D341Med (cell line): Measurements from ENCODE around the gene PIR.

Experiments
- DNase-seq: peaks from one replicate; pipeline ENCODE4 v3.0.0; 2012; ENCODE audit warnings: low spot score

PIR gene

DNA sequence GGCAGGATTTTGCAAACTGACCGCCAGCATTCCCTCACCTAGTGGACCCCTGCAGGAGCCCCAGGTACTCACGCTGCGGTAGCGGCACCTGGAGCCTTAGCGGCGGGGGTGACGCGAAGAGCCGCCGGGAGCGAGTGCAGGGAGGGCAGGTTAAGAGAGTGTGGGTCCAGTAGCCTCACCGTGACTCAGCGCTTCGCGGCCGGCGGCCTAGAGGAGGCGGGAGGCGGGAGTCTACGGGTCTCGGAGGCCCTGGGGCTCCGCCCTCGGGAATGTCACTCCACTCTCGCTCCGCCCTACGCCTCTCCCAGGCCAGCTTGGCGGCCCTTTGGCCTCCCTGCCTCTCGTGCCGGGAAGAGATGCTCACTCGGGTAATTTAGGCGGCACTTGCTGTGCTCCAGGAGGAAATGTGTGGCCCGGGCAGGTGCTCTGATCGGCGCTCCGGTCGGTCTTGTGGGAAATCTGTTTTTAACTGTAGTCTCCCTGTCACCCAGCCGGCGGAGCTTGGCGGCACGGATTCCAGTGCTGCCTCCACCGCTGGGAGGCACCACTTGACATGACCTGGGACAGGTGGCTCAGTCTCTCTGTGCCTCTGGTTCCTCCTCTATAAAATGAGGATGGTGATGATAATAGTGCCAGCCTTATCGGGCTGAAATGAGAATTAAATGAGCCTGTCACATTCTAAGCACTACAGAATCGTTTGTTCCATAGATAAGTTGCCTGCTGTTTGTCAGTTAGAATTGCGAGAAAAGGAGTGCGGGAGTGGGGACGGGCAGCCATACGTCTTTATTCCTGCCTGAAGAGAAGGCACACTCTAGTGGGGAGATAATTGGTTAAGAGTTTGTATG, at the start of gene PIR:
Gene PIR (minus strand): TSS at position 216 of the 845 bp plus-strand sequence. CDS start 2,076 bp downstream, outside the sequence.
- peak; percentile 85 for DNase-seq

DNA sequence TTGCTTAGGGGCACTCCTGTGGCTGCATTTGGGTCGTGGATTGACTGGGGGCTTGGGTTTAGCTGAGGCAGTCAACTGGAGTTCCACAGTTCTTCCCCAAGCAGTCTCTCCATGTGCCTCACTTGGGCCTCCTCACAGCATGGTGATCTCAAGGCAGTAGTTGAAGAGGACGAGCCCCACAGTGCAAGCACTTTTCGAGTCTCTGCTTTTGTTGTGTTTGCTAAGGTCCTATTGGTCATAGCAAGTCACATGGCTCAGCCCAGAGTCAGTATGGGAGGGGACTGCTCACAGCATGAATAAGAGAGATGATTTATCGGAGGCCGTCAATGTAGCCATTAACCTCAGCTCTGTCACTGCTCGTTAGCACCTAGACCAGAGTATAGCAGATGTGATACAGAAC, 37.2 kb upstream of the PIR start:
- DNase-seq = no peak

DNA sequence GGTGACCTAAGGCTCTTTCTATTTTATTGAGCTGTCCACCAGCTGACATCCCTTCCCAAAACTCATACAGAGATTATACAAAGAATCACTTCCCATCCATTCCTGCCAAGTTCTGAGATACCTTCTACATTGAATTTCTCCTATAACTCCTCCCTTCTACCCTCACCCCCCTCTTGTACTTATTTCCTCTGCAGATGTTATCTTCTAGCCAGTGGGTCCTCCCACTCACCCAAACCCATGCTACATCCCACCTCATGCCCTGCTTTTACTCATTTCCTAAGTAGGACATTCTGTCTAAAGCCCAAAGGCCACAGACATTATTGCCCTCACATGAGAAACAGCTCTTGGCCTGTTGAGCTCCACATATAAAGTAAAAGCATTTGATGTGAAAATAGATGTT, 36.0 kb upstream of the PIR start:
- no peak for DNase-seq

DNA sequence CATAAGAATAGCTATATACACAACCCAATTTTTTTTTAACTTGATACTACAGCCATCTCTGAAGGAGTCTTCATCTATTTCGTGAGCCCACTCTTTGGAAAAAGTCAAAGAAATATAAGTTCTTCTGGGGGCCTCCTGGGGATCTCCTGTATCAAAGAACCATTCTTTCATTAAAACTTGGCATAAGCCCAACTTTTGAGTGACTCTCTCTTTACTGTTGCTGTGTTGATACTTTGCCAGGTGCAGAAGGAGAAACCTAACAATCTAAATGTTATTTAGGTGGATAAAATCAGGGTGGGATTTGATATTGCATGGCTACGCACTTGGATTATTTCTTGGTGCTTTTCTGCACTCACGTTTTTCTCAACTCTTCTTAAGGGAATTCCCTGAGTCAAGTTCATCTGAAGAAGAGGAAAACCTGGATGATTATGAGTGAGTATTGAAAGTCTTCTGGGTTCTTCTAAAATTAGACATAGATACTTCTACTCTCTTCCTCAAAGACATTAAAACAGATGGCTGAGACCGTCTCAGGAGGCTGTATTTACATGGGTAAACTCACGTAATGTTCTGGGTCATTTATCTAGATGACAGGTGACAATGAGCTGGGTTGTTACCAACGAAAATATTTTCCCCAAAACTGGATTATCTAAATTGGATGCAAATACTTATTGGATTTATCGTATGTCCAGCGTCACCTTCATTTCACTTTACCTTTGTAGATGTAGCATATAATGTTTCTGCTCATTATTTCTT, 32.7 kb upstream of the PIR start:
- DNase-seq = no peak

DNA sequence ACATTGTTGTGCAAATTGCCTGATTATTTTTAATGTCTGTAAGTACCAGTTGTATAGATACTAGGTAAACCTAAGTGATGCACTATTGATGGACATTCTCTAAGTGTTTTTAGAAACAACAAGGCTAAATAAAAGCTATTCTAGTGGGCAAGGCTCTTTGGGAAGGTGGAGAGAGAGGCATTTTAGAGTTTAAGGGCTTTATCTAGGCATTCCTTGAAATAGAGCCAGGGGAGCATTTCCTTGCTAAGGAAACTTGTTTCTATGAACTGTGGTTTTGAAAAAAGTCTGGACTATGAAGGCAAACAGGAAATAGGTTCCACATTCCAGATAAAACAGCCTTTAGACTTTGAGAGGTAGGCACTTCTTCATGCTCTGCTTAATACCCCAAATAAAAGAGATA, 31.3 kb upstream of the PIR start:
- DNase-seq = no peak

DNA sequence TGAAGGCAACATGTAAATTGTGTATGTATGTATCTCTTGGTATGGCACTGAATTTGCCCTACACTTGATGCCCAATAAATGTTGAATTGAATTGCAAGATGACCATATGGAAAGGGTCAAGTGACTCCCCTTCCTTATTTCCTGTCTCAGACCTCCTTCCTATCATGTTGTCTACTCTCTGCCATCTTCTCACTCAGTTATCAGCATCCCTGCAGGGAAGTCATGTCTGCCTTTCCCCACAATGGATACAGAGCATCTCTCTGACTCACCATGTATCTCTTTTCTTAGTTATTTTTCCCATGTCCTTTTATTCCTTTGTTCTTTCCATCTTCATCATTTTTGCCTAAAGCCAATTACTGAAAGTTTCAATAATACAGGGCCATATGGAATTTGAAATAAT, 30.0 kb upstream of the PIR start:
- DNase-seq = no peak

DNA sequence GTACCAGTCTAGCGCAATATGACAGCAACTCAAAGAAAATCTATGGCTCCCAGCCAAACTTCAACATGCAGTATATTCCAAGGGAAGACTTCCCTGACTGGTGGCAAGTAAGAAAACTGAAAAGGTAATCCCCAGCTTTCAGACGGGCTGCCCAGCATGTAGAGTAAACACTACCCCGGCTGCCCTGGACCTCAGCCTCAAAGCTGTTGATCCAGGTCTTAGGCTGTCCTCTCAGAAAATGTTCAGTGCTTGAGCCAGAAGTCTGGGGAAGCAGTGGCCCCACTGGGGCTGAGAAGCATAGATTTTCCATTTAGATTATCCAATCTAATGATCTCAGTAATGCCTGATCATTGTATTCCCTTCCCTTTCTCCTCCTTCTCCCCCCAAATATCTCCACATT, 29.3 kb upstream of the PIR start:
- no peak for DNase-seq

DNA sequence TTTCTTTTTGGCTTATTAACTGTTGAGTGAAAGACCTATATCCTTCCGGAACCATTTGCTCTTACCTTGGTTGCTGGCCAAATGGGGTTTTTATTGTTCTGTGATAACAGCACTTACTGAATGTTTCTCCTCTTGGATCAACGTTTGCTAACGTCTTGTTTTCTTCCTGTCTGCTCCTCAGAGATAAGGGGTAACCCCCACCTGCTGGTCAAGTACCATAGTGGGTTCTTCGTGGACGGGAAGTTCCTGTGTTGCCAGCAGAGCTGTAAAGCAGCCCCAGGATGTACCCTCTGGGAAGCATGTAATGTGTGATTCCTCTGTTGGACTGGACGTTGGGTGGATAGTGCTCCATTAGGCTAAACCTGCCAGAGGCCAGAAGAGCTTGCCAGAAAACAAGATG, 22.8 kb upstream of the PIR start:
- no peak for DNase-seq

DNA sequence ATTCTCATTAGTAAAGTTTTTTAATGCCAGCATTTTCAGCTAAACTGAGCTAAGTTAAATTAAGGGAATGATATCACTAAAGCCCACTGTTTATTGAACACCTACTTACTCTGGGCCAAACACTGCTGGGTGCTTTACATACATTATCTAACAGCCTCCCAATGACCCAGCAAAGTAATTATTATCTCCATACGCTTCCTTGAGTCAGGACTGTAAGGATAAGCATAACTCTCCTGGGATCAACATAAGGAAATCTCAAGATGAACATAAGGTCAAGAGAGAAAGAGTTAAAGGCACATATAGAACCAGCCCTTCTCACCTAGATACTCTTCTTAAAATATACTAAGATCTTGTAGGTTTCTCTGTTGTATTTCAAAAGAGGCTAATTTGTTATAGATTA, 21.1 kb upstream of the PIR start:
- no peak for DNase-seq

DNA sequence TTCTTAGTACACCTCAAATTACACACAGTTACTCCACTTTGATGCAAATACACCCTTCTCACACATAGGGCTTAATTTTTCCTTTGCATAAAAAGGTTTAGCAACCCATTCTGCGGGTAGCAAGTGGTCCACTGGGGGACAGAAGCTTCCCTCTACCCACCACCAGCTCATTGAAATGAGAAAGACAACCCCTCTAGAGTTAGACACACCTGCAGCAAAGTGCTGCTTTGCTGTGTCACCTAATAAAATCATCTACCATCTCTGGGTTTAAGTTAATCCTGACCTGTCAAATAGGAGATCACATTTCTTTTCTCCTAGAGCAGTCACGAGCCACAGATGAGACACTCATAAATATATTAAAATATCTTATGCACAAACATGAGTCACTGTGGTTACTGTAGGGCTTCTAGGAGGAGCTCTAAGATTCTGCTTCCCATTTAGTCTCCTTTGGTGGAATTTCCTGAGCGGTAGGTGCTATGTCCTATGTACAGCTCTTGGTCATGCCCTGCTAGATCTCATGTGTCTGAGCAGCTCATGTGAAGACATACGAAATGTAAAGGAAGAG, 19.4 kb upstream of the PIR start:
- DNase-seq = no peak

DNA sequence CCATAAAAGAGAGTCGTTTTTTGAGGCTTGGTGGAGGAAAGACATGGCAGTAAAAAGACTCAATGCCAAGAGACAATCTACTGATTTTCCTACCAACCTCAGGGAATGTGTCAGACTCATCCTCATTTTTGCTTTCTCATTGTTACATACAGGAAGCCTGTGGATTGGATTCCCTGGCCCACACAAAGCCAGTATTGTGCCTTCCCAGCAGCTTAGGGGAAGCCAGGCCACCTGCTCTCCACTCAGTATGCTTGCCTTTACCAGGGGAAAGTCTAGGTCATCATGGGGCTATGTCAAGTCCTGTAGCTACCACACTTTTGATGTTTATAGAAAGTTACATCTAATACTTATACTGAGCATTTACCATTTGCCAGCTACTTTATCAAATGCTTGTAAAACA, 18.4 kb upstream of the PIR start:
- DNase-seq = no peak

DNA sequence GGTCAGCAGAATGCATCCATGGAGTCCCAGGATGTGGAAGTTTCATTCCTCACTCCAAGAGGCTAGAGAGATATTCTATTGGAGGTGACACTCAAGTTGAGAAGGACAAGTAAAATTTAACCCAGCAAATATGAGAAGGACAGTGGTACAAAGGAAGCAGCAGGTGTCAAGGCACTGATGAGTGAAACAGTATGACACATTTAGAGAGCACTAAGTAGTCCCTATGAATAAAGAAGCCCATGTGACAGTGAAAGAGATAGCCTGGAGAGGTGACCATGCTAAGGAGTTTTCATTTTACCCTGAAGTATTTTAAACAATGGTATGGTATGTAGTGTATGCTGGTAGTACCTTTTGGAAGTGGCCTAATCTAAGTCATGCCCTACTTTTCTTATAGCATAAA, 16.7 kb upstream of the PIR start:
- DNase-seq = no peak

DNA sequence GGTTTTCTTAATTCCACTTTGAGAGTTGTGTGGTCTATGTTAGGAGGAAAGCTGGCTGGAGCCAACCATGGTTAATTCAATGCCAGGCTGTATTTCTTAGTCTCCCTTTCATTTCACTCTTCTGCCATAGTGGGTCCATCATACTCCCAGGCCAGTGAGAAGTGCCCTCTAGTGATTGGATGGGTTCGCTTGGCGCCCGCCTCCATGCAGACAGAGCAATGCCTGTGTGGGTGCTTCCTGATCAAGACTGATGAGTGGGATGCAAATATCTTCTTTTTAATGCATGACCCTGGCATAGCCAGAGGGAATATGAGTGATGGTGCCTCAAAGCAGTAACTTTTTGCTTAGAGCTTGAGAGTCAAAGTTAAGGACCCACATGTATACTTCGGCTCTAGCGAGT, 13.9 kb upstream of the PIR start:
- DNase-seq = no peak

DNA sequence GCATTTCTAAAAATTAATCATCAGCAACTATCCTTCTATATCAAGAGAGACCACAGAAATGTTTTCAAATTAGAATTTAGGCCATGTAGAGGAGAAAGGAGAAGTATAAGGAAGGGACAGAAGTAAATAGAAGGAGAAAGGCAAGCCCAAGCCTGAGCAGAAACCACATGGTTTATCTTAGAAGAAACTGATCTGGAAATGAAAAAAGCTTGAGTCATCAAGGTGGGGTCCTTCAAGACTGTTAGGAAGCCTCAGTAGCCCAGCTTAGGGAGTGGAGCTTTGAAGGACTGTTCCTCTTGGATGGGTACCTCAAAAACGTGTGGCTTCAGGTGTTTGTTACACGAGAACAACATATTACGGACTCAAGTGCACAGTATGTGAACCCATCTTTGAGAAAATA, 12.0 kb upstream of the PIR start:
- no peak for DNase-seq

DNA sequence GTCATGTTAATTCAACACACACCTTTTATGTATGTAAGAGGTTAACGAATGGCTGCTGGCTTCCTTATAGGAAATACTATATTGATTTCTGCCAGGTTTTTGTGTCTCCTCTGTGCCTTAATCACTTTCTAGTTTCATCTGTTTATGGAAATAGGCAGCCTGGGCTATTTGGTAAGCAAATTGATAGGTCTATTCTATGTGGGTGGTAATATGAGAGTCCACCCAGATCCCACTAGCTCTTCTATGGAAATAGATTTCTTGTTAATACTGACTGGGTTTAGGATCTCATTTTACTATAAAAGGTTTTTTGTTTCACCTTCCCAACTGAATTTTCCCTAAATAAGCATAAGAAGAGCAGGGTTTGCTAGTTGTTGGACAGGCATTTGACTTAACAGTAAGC, 11.5 kb upstream of the PIR start:
- no peak for DNase-seq

DNA sequence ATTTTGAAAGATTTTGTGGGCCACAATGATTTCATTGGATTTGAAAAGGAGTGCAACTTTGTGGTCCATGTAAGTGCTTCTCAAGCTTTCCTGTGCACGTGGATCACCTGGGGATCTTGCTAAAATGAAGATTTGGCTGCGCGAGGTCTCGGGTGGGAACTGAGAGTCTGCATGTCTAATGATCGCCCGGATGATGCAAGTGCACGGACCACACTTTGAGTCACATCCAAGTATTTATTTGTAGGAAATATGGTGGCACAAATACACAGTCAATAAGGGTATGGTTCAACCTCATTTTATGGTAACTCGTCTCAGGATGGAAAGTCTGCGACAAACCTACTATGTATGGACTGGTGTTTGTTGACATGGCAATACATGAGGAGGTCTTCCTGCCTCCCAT, 8.4 kb upstream of the PIR start:
- no peak for DNase-seq

DNA sequence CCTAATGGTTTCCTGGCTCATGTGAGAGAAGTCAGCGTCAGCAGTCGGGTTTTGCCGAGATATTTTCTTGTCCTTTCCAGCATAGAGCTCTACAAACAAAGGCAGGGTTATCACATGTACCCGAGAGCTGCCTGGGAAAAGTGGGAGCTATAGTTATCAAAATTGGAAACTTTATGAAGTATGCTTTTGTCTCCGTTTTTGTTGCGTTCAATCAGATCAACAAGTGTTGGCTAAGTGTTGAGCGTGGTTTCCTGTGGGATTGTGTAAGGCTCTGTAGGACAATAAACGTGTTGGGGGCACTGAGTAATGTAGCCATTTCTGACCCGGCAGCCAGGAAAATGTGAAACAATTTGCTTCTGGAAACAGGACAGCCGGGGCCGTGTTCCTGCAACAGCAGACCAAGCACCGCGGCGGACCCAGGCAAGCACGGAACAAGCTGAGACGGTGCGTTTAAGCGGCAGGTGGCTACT, 7.4 kb upstream of the PIR start, which contains the start of gene BMX:
Gene BMX (plus strand): TSS at position 311 of the 470 bp plus-strand sequence. CDS start 7,547 bp downstream, outside the sequence.
- DNase-seq = no peak

DNA sequence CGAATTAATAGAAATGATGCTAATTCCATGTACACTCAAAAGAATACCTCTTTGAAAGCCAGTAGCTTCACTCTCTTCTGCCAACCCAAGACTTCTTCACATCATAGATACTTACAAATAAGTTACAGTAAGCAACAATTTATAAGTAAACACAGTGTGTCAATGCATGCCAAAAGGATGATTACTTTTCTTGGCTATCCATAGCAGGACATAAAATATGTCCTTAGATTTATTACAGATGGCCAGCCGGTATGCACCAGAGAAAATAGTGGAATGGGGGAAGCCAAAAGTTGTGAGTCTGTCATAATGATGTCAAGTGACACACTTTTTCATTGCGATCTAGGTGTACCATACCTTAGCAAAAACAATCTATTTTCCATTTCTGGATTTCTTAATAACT, 6.8 kb upstream of the PIR start:
- no peak for DNase-seq

DNA sequence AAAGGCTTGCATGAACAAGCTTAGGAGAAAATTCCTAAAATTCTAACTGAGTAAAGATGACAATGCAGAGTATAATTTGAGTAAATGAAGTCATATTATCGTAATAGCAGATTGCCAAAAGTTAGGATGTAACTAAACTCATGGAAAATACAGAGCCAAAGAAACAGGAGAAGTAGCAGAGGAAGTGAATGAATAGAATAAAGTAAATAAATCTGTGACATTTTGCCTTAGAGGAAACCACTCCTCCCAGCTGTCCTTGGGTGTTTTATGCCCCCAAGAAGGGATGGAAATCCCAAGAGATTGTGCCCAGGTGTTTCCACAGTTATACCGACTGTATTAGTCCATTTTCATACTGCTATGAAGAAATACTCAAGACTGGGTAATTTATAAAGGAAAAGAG, 5.6 kb upstream of the PIR start:
- DNase-seq = no peak

DNA sequence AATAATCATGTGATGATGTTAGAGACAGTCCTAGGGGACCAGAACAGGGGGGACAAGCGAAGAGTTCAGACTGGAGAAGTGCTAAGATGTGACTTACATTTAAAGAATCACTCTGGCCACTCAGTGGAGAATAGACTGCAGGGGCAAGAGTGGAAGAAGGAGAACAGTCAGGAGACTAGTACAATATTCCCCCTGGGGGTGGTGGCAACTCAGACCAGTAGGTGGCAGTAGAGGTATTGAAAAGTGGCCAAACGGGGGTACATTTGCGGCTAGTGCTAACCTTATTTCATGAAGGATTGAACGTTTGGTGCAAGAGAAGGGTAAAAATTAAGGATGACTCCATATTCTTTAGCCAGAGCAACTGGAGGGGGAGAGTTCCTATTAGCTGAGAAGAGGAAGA, 4.7 kb upstream of the PIR start:
- DNase-seq = peak; percentile 66

DNA sequence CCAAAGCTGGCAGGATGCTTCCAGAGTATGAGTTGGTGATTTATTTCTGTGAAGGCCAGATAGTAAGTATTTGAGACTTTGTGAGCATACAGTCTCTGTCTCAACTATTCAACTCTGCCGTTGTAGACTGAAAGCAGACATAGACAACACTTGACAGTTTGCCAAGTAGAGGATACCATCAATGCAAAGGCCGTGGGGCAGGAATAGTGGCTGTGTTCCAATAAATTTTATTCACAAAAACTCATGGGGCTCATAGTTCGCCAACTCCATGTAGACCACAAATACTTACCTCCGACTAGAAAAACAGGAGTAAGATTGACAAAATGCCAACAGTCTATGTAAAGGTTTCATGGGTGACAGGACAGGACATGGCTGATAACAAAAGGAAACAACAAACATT, 3.7 kb upstream of the PIR start:
- no peak for DNase-seq

DNA sequence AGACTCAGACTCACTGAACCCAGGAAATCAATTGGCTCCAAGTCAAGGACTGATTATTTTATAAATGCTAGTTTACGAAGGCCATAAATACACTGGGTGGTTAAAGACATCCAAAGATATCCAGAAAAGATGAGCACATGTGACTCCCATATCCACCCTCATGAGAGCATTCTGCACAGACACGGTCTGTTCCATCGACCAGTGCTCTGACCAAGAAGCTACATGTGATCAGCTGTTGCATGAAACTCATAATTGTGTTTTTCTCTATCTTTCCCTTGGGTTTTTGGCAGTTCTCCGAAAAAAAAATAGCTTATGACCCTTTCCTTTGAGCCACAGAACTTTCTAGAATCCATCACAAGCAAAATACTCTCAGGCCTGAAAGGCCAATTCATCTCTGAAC, 2.7 kb upstream of the PIR start:
- DNase-seq = no peak

DNA sequence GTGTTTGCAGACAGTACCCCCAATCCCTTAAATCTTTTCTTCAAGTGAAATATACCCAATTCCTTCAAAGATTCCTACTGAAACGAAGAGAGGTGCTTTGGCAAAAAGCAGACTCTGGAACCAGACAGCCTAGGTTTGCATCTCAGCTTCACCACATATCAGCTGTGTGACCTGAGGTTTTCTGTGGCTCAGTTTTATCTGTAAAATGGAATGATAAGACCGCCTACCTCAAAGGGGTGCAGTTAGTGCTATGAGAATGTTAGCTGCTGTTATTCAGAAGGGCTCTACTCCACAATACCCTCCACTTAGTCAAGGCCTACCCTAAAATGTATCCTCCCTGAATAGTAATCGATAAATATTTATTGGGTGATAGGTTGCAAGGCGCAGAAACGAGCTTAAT, 664 bp downstream of the PIR start:
- DNase-seq = no peak
